Skeletal muscle satellite cell (primary cell): ENCODE results near the gene CDS2.

Experiments
- H3K27me3 ChIP-seq: 2 replicates; pipeline ENCODE4 v1.7.0; 2013; ENCODE audit warnings: low read length; ENCODE audit not compliant: control insufficient read depth, insufficient read depth
- H3K36me3 ChIP-seq: 2 replicates; pipeline ENCODE4 v1.7.0; 2013; ENCODE audit warnings: mild to moderate bottlenecking, control low read depth, low read length; ENCODE audit not compliant: insufficient read depth
- H3K4me1 ChIP-seq: 2 replicates; pipeline ENCODE4 v1.7.0; 2013; ENCODE audit warnings: low read length; ENCODE audit not compliant: control insufficient read depth, insufficient read depth
- H3K4me2 ChIP-seq: 2 replicates; pipeline ENCODE4 v1.7.0; 2013; ENCODE audit warnings: mild to moderate bottlenecking, low read length
- H3K4me3 ChIP-seq: 2 replicates; pipeline ENCODE4 v1.7.0; 2013; ENCODE audit warnings: low read length
- H3K9ac ChIP-seq: 2 replicates; pipeline ENCODE4 v1.7.0; 2013; ENCODE audit warnings: mild to moderate bottlenecking, low read depth, low read length, moderate library complexity
- H3K9me3 ChIP-seq: replicated peaks from 2 replicates; pipeline ENCODE4 v1.7.0; 2013; ENCODE audit warnings: mild to moderate bottlenecking, control low read depth, low read length

The CDS2 gene

GRCh38 chr20:5141615-5142014, 14.8 kb downstream of the CDS2 start:
- Histone ChIP-seq H3K4me1 (no peaks in the 10 kb centered on the region), H3K27me3 (no peaks in the 10 kb centered on the region), H3K9me3 (no peaks in the 10 kb centered on the region), H3K4me2 (no peak overlapping the region), H3K36me3 (peaks cover 3% of the 10 kb centered on the region), H3K4me3 (no peak overlapping the region), H3K9ac (no peak overlapping the region)

DNA sequence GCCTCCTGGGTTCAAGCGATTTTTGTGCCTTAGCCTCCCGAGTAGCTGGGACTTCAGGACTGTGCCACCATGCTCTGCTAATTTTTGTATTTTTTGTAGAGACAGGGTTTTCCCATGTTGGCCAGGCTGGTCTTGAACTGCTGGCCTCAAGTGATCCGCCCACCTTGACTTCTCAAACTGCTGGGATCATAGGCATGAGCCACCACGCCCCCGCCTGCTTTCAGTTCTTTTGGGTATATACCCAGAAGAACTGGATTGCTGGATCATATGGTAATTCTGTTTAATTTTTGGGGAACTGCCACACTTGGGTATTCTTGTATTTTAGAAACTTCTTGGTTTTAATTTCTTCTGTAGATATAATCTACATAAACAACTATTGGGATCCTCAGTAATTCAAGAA, 17.0 kb downstream of the CDS2 start:
- Histone ChIP-seq H3K4me1 (no peaks in the 10 kb centered on the region), H3K9me3 (no peaks in the 10 kb centered on the region), H3K4me3 (no peak overlapping the region), H3K27me3 (no peaks in the 10 kb centered on the region), H3K36me3 (peaks cover 3% of the 10 kb centered on the region), H3K9ac (no peak overlapping the region), H3K4me2 (no peak overlapping the region)

- no peaks in the 10 kb centered on the region for H3K27me3 ChIP-seq
- no peak overlapping the region for H3K4me2 ChIP-seq
- H3K9ac ChIP-seq = no peak overlapping the region
- H3K4me1 ChIP-seq = peaks cover 6% of the 10 kb centered on the region
- no peaks in the 10 kb centered on the region for H3K9me3 ChIP-seq
- no peak overlapping the region for H3K4me3 ChIP-seq
- peaks cover 3% of the 10 kb centered on the region for H3K36me3 ChIP-seq
Observed at GRCh38 chr20:5145365-5146098, 18.7 kb downstream of the CDS2 start.

GRCh38 chr20:5146099-5146668, 19.4 kb downstream of the CDS2 start:
- H3K36me3 ChIP-seq = peaks cover 3% of the 10 kb centered on the region
- no peak overlapping the region for H3K4me2 ChIP-seq
- no peak overlapping the region for H3K4me3 ChIP-seq
- H3K4me1 ChIP-seq = peaks cover 12% of the 10 kb centered on the region
- H3K9ac ChIP-seq = no peak overlapping the region
- H3K27me3 ChIP-seq = no peaks in the 10 kb centered on the region
- no peaks in the 10 kb centered on the region for H3K9me3 ChIP-seq

- H3K4me1 ChIP-seq = peaks cover 12% of the 10 kb centered on the region
- no peak overlapping the region for H3K4me3 ChIP-seq
- peaks cover 3% of the 10 kb centered on the region for H3K36me3 ChIP-seq
- no peaks in the 10 kb centered on the region for H3K27me3 ChIP-seq
- H3K9me3 ChIP-seq = no peaks in the 10 kb centered on the region
- no peak overlapping the region for H3K9ac ChIP-seq
- H3K4me2 ChIP-seq = no peak overlapping the region
Observed at GRCh38 chr20:5146871-5147592, 20.2 kb downstream of the CDS2 start.

GRCh38 chr20:5148581-5148980, 21.8 kb downstream of the CDS2 start:
- peaks cover 16% of the 10 kb centered on the region for H3K4me1 ChIP-seq
- no peak overlapping the region for H3K4me3 ChIP-seq
- no peaks in the 10 kb centered on the region for H3K9me3 ChIP-seq
- no peak overlapping the region for H3K4me2 ChIP-seq
- H3K36me3 ChIP-seq = peaks cover 3% of the 10 kb centered on the region
- no peak overlapping the region for H3K9ac ChIP-seq
- no peaks in the 10 kb centered on the region for H3K27me3 ChIP-seq

DNA sequence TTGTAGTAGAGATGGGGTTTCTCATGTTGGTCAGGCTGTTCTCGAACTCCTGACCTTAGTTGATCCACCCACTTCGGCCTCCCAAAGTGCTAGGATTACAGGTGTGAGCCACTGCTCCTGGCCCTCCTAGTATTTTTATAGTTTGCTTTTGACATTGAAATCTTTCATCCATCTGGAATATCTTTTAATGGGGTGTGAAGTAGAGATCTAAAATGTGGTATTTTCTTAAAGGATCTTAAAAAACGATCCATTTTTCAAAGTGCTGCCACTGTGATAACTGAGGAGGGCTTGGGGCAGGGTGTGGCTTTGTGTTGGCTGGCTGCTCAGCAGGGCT, 23.1 kb downstream of the CDS2 start:
- Histone ChIP-seq H3K9me3 (no peaks in the 10 kb centered on the region), H3K4me3 (no peak overlapping the region), H3K4me1 (peaks cover 17% of the 10 kb centered on the region), H3K4me2 (no peak overlapping the region), H3K9ac (no peak overlapping the region), H3K27me3 (no peaks in the 10 kb centered on the region), H3K36me3 (no peaks in the 10 kb centered on the region)

DNA sequence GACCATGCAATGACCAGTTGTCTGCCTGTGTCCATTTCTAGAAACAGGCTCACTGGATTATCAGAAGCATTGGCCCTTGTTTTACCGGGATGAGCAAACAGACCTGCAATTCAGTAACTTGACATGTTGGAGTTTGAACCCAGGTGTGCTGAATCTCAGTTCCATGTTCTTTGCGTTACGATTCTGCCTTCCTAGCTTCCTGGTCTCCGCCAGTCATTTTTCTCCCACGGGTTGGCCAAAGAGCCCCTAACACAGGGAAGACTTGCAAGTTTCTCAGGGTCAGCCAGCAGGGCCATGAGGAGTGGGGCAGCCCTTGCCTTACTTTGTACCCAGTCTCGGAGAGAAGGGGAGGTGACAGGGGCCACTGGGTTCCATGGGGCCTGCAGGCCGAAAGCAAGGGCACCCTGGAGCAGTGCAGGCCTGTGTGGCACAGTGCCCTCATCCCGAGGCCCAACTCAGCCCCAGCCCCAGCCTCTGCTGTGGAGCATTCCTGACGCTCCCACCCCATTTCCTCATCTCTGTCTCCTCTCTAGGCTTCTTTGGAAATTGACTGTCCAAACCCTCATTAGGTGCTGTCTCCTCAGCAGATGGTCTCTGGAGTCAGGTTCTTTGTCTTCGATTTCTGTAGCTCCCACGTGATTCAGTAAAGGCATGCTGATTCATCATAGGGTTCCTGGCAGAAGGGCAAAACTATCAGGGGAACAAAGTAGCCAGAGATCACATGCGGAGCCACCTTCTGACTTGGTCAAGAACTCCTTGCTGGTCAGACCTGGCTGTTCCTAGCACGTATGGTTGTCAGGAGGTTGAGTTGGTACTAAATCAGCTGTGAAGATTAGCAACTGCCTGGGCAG, 23.6 kb downstream of the CDS2 start:
- no peak overlapping the region for H3K9ac ChIP-seq
- no peaks in the 10 kb centered on the region for H3K27me3 ChIP-seq
- no peak overlapping the region for H3K4me3 ChIP-seq
- no peaks in the 10 kb centered on the region for H3K36me3 ChIP-seq
- H3K9me3 ChIP-seq = no peaks in the 10 kb centered on the region
- H3K4me1 ChIP-seq = peaks cover 18% of the 10 kb centered on the region
- H3K4me2 ChIP-seq = peak overlapping the region; percentile 28

DNA sequence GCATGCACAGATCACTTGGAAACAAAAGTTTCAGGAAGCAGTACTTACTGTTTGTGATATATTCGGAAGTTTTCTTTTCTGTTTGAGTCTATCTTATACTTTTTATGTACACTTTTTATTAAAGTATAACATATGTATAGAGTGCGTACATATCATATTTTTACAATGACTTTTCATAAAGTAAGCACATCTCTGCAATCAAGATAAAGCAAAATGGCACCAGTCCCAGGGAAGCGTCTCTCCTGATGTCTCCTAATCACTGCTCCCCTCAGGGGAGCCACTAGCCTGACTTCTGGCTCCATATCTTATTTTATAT, 26.3 kb downstream of the CDS2 start:
- Histone ChIP-seq H3K4me3 (no peak overlapping the region), H3K4me2 (no peak overlapping the region), H3K36me3 (no peaks in the 10 kb centered on the region), H3K4me1 (peaks cover 38% of the 10 kb centered on the region), H3K27me3 (no peaks in the 10 kb centered on the region), H3K9ac (no peak overlapping the region), H3K9me3 (no peaks in the 10 kb centered on the region)

DNA sequence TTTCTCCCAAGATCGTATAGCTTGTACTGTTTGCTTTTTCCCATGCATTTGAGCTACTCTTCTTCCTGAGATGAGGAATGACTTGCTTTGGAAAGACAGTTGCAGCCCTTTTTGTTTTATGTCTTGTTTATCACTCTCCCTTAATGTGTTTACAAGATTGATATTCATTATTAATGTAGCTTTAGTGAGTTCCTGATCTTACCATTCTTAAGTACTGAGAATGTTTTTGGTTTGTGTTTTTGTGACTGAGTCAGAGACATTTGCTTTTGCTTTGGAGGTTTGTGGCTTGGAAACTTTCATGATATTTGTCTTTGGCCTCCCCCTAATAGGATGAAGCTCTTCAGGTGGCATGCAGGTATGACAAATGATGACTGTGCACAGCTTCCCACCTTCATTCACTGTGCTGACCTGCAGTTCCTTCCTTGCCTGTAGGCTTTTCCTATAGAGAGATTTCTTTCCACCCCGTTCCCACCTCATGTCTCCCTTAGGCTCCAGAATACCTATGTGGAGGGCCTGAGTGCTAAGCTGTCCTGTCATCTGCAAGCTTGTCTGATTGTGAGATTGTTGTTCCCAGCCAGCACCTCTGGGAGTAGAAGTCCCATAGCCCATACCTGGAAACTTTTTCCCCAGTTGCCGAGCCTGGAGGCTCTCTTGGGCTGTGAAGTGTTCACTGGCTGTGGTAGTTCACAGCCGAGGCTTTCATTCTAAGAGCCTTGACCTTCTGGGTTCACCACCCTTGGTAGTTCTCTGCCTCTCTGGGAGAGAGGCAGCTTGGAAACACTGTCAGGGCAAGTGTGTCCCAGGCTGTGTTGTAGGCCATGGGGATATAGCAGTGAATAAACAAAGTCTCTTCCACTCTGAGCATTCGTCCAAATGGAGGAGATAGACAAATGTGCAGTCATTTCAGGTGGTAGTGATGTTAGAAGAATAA, 27.1 kb downstream of the CDS2 start:
- no peak overlapping the region for H3K4me2 ChIP-seq
- no peaks in the 10 kb centered on the region for H3K27me3 ChIP-seq
- no peaks in the 10 kb centered on the region for H3K36me3 ChIP-seq
- H3K4me1 ChIP-seq = peaks cover 38% of the 10 kb centered on the region
- no peaks in the 10 kb centered on the region for H3K9me3 ChIP-seq
- H3K9ac ChIP-seq = no peak overlapping the region
- no peak overlapping the region for H3K4me3 ChIP-seq

DNA sequence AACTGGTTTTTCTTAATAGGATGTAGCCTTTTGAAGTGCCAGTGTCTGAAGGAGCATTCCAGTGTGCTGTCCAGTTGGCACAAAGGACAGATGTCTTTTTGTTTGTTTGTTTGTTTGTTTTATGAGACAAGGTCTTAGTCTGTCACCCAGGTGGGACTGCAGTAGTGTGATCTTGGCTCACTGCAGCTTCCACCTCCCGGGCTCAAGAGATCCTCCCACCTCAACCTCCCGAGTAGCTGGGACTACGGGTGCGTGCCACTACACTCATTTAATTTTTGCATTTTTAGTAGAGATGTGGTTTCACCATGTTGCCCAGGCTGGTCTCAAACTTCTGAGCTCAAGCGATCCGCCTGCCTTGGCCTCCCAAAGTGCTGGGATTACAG, 27.7 kb downstream of the CDS2 start:
- H3K27me3 ChIP-seq = no peaks in the 10 kb centered on the region
- H3K9ac ChIP-seq = no peak overlapping the region
- H3K4me2 ChIP-seq = no peak overlapping the region
- H3K4me3 ChIP-seq = no peak overlapping the region
- peaks cover 38% of the 10 kb centered on the region for H3K4me1 ChIP-seq
- H3K36me3 ChIP-seq = no peaks in the 10 kb centered on the region
- H3K9me3 ChIP-seq = no peaks in the 10 kb centered on the region
